ENCODE results near the gene MRPS24. TPM values are rescaled to one million over a fixed set of nuclear protein-coding genes. Genes with fewer than 3 reads are reported as not detected.
"Not testable (repeated sequence)": the region's sequence is repeated elsewhere in the genome, so short reads cannot be mapped to it uniquely, and the experiment has no call there.

Gene MRPS24
- total and polyA plus RNA-seq, 2 donors (not counting 3 experiments of a cell fraction or from before 2014, with no cell fraction given), result 105 to 279 TPM

GRCh38 chr7:43902542-43903054 lies 33.3 kb upstream of the MRPS24 start:
- dilution Hi-C loops (cut with MboI; ENCODE audit: extremely low pct_ligation_motif_present, low sequenced_read_pairs), result no loop called here
- no peak for DNase-seq (ENCODE audit: low read depth, low spot score)
- H3K9ac ChIP-seq (replicated peaks; ENCODE audit: extremely low read depth, insufficient read depth, low read length), result no peak overlapping the region
- no peak overlapping the region for H3K4me2 ChIP-seq (ENCODE audit: insufficient read depth, low read length)
- H3K27ac ChIP-seq (ENCODE audit: insufficient read depth, low read depth, low read length), result no peak overlapping the region
- no TSS peak for BruUV-seq (replicated peaks)
- H3K79me2 ChIP-seq (ENCODE audit: control insufficient read depth, insufficient read depth, low read length), result peaks cover 49% of the 10 kb centered on the region
- H3K4me1 ChIP-seq (ENCODE audit: control insufficient read depth, extremely low read depth, insufficient read depth, low read length), result peaks cover 8% of the 10 kb centered on the region
- no peak overlapping the region for H2AFZ ChIP-seq (ENCODE audit: low read depth, low read length)
- no peaks in the 10 kb centered on the region for H3K9me3 ChIP-seq (replicated peaks; ENCODE audit: control insufficient read depth, insufficient read depth, low read length)
- no peak overlapping the region for H3K4me3 ChIP-seq (replicated peaks in 1 of 3; ENCODE audit: insufficient read depth in 1 of 3, low read depth in 1 of 3, low read length in 3 of 3)
- no peaks in the 10 kb centered on the region for H3K36me3 ChIP-seq (ENCODE audit: control insufficient read depth in 2 of 2, extremely low read depth in 1 of 2, insufficient read depth in 2 of 2, low read length in 2 of 2)
- intact Hi-C loops (cut with micrococcal nuclease), result no loop called here
- H3K9me1 ChIP-seq (replicated peaks; ENCODE audit: control insufficient read depth, extremely low read depth, insufficient read depth, low read length), result no peaks in the 10 kb centered on the region
- FAIRE-seq, result no peak
- CTCF ChIA-PET, result no interaction called here
- POLR2A ChIA-PET, result no interaction called here
- no peaks in the 10 kb centered on the region for H3K27me3 ChIP-seq (ENCODE audit: control insufficient read depth in 2 of 2, insufficient read depth in 2 of 2, low read length in 2 of 2)
- TF ChIP-seq JUN (IDR thresholded peaks at IDR 0.05; ENCODE audit: borderline replicate concordance, insufficient read depth, insufficient read length, low read depth), result no peak
- no peak for TF ChIP-seq FOS (IDR thresholded peaks at IDR 0.05; ENCODE audit: borderline replicate concordance, insufficient read depth, low read length)
- TF ChIP-seq MAX (IDR thresholded peaks at IDR 0.05; ENCODE audit: insufficient read depth, insufficient read length), result no peak
- no peak for TF ChIP-seq GATA2 (IDR thresholded peaks at IDR 0.05; ENCODE audit: insufficient read depth, insufficient read length, low read depth, low read length)
- no peak for TF ChIP-seq MYC (IDR thresholded peaks at IDR 0.05; ENCODE audit: low read depth, low read length)
- TF ChIP-seq POLR2AphosphoS5 (IDR thresholded peaks at IDR 0.05; ENCODE audit: insufficient read depth, low read depth, low read length), result no peak
- no peak for TF ChIP-seq EZH2 (IDR thresholded peaks at IDR 0.05; ENCODE audit: borderline replicate concordance, low read depth, low read length, severe bottlenecking)
- TF ChIP-seq CTCF (IDR thresholded peaks at IDR 0.05; ENCODE audit: extremely low read depth in 1 of 2, insufficient read depth in 1 of 2, low read depth in 1 of 2, low read length in 2 of 2), result no peak
- no peak for TF ChIP-seq POLR2A (IDR thresholded peaks at IDR 0.05; ENCODE audit: low read depth, low read length)
- H4K20me1 ChIP-seq (replicated peaks; ENCODE audit: control insufficient read depth, extremely low read depth, insufficient read depth, low read length), result no peaks in the 10 kb centered on the region

- H3K36me3 ChIP-seq (ENCODE audit: control insufficient read depth in 2 of 2, extremely low read depth in 1 of 2, insufficient read depth in 2 of 2, low read length in 2 of 2); POLR2A ChIA-PET; CTCF ChIA-PET; H3K4me1 ChIP-seq (ENCODE audit: control insufficient read depth, extremely low read depth, insufficient read depth, low read length); H3K4me3 ChIP-seq (replicated peaks in 1 of 3; ENCODE audit: insufficient read depth in 1 of 3, low read depth in 1 of 3, low read length in 3 of 3); H3K4me2 ChIP-seq (ENCODE audit: insufficient read depth, low read length); H3K27me3 ChIP-seq (ENCODE audit: control insufficient read depth in 2 of 2, insufficient read depth in 2 of 2, low read length in 2 of 2); intact Hi-C loops (cut with micrococcal nuclease); H3K9me1 ChIP-seq (replicated peaks; ENCODE audit: control insufficient read depth, extremely low read depth, insufficient read depth, low read length); H4K20me1 ChIP-seq (replicated peaks; ENCODE audit: control insufficient read depth, extremely low read depth, insufficient read depth, low read length); DNase-seq (ENCODE audit: low read depth, low spot score); H3K27ac ChIP-seq (ENCODE audit: insufficient read depth, low read depth, low read length); H3K9ac ChIP-seq (replicated peaks; ENCODE audit: extremely low read depth, insufficient read depth, low read length); dilution Hi-C loops (cut with MboI; ENCODE audit: extremely low pct_ligation_motif_present, low sequenced_read_pairs); H3K9me3 ChIP-seq (replicated peaks; ENCODE audit: control insufficient read depth, insufficient read depth, low read length); H2AFZ ChIP-seq (ENCODE audit: low read depth, low read length); FAIRE-seq; BruUV-seq (replicated peaks): not testable (repeated sequence)
- peaks cover 53% of the 10 kb centered on the region for H3K79me2 ChIP-seq (ENCODE audit: control insufficient read depth, insufficient read depth, low read length)
Observed at GRCh38 chr7:43898571-43898970, 29.3 kb upstream of the MRPS24 start.
